SU-DHL-6 (cell line): ENCODE data around the gene ADD3.

Source experiments
- H2AFZ ChIP-seq: fragments of 200-600 bp; sonication (generic); 2 replicates; pipeline ENCODE4 v1.6.1; 2014; ENCODE audit warnings: low read depth, mild to moderate bottlenecking, moderate library complexity, mixed read lengths, antibody characterized with exemption, low read length; ENCODE audit not compliant: severe bottlenecking
- H3F3A ChIP-seq: fragments of 200-600 bp; shearing (Covaris generic); 2 replicates; pipeline ENCODE4 v1.6.0; 2016; ENCODE audit warnings: antibody characterized with exemption, mild to moderate bottlenecking; ENCODE audit not compliant: insufficient read depth
- H3K27ac ChIP-seq: fragments of 200-600 bp; sonication (generic); 2 replicates; pipeline ENCODE4 v1.5.1; 2016; ENCODE audit warnings: low read depth, mild to moderate bottlenecking, low read length, moderate library complexity, mixed read lengths
- H3K27me3 ChIP-seq: fragments of 200-600 bp; sonication (generic), shearing (Covaris generic); 2 replicates; pipeline ENCODE4 v1.6.0; 2014; ENCODE audit warnings: mild to moderate bottlenecking, low read length
- H3K36me3 ChIP-seq: fragments of 200-600 bp; sonication (generic); 2 replicates; pipeline ENCODE4 v1.6.1; 2014; ENCODE audit warnings: mild to moderate bottlenecking, low read length, mixed read lengths
- H3K4me2 ChIP-seq: fragments of 300-600, 200-600 bp; shearing (Covaris generic), sonication (generic); 2 replicates; pipeline ENCODE4 v1.6.0; 2014; ENCODE audit warnings: low read length, low read depth, mild to moderate bottlenecking; ENCODE audit not compliant: poor library complexity, severe bottlenecking
- H3K4me3 ChIP-seq: fragments of 200-600 bp; sonication (generic); 2 replicates; pipeline ENCODE4 v1.5.1; 2014; ENCODE audit warnings: antibody characterized with exemption, low read length, mild to moderate bottlenecking, mixed read lengths; ENCODE audit not compliant: insufficient read depth, poor library complexity, severe bottlenecking
- H3K79me2 ChIP-seq: fragments of 200-600 bp; sonication (generic); 2 replicates; pipeline ENCODE4 v1.6.1; 2014; ENCODE audit warnings: mild to moderate bottlenecking, low read length, moderate library complexity; ENCODE audit not compliant: insufficient read depth
- H3K9ac ChIP-seq: fragments of 200-600 bp; sonication (generic); 2 replicates; pipeline ENCODE4 v1.7.0; 2014; ENCODE audit warnings: mild to moderate bottlenecking, low read length
- H3K9me2 ChIP-seq: fragments of 200-600 bp; sonication (generic); replicated peaks from 2 replicates; pipeline ENCODE4 v1.6.1; 2014; ENCODE audit warnings: low read length; ENCODE audit not compliant: insufficient read depth
- H3K9me3 ChIP-seq: fragments of 200-600 bp; sonication (generic); 2 replicates; pipeline ENCODE4 v1.6.1; 2014; ENCODE audit warnings: low read length, mixed read lengths; ENCODE audit not compliant: insufficient read depth
- H4K20me1 ChIP-seq: fragments of 200-600 bp; sonication (generic); 2 replicates; pipeline ENCODE4 v1.6.1; 2014; ENCODE audit warnings: low read depth, mild to moderate bottlenecking, antibody characterized with exemption, low read length, moderate library complexity, mixed read lengths
- CTCF ChIP-seq: fragments of 200-600 bp; sonication (generic); IDR thresholded peaks from one replicate; pipeline ENCODE4 v1.5.1; 2017; ENCODE audit warnings: antibody characterized with exemption, mild to moderate bottlenecking, low read length, moderate library complexity; ENCODE audit not compliant: insufficient read depth, poor library complexity, severe bottlenecking
- EZH2phosphoT487 ChIP-seq: fragments of 200-600 bp; sonication (generic), shearing (Covaris generic); conservative IDR thresholded peaks from 2 replicates; pipeline ENCODE4 v1.6.1; 2018; ENCODE audit warnings: mild to moderate bottlenecking, antibody characterized with exemption, low read length, moderate library complexity, mixed read lengths

ADD3 gene

GRCh38 chr10:109997233-109997632, 10.6 kb upstream of the ADD3 start:
- Histone ChIP-seq H3K36me3 (no peaks in the 10 kb centered on the region), H3K4me2 (no peak overlapping the region), H3K9me3 (no peaks in the 10 kb centered on the region), H2AFZ (no peak overlapping the region), H3K9me2 (no peaks in the 10 kb centered on the region), H3K79me2 (no peaks in the 10 kb centered on the region), H3K9ac (no peak overlapping the region), H3K4me3 (no peak overlapping the region), H3K27me3 (no peaks in the 10 kb centered on the region), H3K27ac (no peak overlapping the region), H3F3A (no peaks in the 10 kb centered on the region), H4K20me1 (no peaks in the 10 kb centered on the region)
- TF ChIP-seq EZH2phosphoT487 (no peak), CTCF (no peak)

DNA sequence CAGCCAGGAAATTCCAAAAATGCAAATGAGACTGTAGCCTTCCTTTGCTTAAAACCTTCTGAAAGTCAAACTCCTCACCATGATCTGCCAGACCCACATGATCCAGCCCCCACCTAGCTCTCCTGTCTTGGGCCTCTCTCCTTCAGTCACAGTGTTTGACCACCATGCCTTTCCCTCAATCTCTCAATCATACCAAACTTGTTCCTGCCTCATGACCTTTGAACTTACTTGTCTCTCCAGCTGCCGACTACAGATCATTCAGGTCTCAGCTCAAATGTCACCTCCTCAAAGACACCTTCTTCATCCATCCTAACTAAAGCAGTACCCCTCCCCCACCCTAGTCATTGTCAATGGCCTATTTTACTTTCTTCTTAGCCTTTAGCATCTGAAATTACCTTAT, 9.3 kb upstream of the ADD3 start:
- Histone ChIP-seq H3K4me3 (no peak overlapping the region), H2AFZ (no peak overlapping the region), H3K27me3 (no peaks in the 10 kb centered on the region), H3K4me2 (no peak overlapping the region), H3K27ac (no peak overlapping the region), H3K9me3 (no peaks in the 10 kb centered on the region), H3K79me2 (no peaks in the 10 kb centered on the region), H3K36me3 (no peaks in the 10 kb centered on the region), H4K20me1 (no peaks in the 10 kb centered on the region), H3F3A (no peaks in the 10 kb centered on the region), H3K9me2 (no peaks in the 10 kb centered on the region), H3K9ac (no peak overlapping the region)
- no peak for TF ChIP-seq EZH2phosphoT487
- no peak for TF ChIP-seq CTCF

DNA sequence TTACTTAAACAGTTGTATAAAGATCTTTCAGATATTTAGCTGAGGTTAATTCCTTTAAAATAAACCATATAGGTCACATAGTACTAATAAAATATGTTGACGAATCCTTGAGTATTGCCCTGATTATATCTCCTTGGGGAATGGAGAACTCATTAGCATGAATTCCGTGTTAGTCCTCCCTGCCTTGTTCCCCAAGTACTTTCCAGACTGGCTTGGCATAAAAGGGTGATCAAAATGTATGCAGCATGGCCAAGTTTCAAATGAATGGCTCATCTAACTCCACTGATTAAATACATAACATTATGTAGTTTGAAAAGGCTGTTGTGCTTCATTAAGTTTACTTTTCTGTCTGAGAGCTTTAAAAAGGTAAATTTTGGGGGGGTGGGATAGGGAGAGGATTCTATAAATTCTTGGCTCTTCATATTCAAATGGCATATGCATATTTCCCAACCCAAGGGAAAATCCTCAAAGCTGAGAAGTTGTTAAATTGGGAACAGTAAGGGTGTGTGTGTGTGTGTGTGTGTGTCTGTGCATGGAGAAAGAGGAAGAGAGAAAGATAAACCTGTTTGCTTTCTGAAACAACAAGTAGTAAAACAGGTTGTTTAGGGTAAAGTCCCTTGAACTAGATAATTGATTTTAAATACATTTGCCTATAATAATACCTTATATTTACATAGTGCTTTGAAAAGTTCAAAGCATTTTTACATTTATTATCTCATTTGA, 4.8 kb upstream of the ADD3 start:
- no peaks in the 10 kb centered on the region for H3K27me3 ChIP-seq
- no peaks in the 10 kb centered on the region for H3K9me2 ChIP-seq
- H3K9me3 ChIP-seq, result no peaks in the 10 kb centered on the region
- no peaks in the 10 kb centered on the region for H4K20me1 ChIP-seq
- no peak overlapping the region for H3K27ac ChIP-seq
- H2AFZ ChIP-seq, result no peak overlapping the region
- H3K9ac ChIP-seq, result no peak overlapping the region
- no peak overlapping the region for H3K4me3 ChIP-seq
- no peaks in the 10 kb centered on the region for H3K36me3 ChIP-seq
- peaks cover 11% of the 10 kb centered on the region for H3F3A ChIP-seq
- TF ChIP-seq CTCF, result no peak
- no peak for TF ChIP-seq EZH2phosphoT487
- H3K4me2 ChIP-seq, result no peak overlapping the region
- H3K79me2 ChIP-seq, result no peaks in the 10 kb centered on the region
